Measurements from ENCODE around the gene VPS41. TPM values are rescaled to one million over a fixed set of nuclear protein-coding genes. Genes with fewer than 3 reads are reported as not detected.

The VPS41 gene
- polyA plus RNA-seq, 4 donors: 66.5 to 87.7 (median 80.1) TPM

GRCh38 chr7:38820571-38820970, 88.4 kb downstream of the VPS41 start:
- DNase-seq (ENCODE audit: low read depth in 4 of 4, low spot score in 3 of 4): no peak

- DNase-seq (ENCODE audit: low read depth in 4 of 4, low spot score in 3 of 4): no peak
Measured at GRCh38 chr7:38819463-38819862, 89.5 kb downstream of the VPS41 start.

DNA sequence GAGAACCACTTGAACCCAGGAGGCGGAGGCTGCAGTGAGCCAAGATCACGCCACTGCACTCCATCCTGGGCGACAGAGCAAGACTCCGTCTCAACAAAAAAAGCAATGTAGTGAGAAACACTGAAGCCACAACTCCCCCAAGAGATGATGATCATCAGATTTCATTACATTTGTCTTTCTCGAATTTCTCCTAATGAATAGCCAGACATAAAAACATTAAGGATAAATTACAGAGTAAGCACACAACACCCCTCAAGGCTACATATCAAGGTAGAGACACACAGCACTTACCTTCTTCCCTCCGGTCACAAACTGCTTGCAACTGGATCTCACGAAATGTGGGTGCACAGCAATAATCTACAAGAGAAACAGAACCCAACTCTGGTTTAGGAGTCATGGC, 91.5 kb downstream of the VPS41 start:
- peak in 3 of 4 donors; percentile 3 to 35 (median 12) for DNase-seq (ENCODE audit: low read depth in 4 of 4, low spot score in 3 of 4)

DNA sequence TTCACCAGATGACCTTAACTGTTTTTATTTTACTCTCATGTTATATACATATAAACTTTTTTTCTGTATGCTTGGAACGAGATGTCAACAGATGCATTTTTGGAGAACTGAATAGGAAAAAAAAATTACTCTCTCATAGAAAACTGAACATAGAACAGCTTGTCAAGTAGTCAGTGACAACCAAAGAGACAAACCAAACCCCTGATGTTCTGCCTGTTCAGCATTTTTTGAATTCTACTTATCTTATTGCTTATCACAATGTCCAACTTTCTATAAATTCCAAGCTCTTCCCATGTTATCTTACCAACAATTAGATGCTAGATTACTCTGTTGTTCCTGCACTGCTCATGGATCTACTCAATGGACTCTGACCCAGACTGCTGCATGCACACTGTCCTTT, 95.2 kb downstream of the VPS41 start:
- no peak for DNase-seq (ENCODE audit: low read depth in 4 of 4, low spot score in 3 of 4)

DNA sequence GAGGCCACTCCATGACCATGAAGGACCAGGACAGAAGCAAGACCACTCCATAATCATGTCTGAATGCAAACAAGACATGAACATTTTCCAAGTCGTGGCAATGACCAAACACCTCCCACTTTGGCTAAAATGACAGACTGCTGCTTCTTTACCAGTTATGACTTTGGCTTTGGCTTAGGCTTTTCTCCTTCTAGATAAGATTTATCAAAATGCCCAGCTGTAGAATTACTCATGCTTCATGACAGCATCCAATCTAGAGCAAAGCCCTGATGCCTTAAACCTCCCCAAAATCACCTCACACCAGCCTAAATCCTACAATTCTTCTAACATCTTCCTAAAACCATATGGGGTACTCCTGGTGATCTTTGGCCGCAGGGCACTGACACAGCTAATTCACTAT, 102.1 kb downstream of the VPS41 start:
- DNase-seq (ENCODE audit: low read depth in 4 of 4, low spot score in 3 of 4): no peak

GRCh38 chr7:38801786-38802185, 107.2 kb downstream of the VPS41 start:
- no peak for DNase-seq (ENCODE audit: low read depth in 4 of 4, low spot score in 3 of 4)

GRCh38 chr7:38798552-38799267, 110.3 kb downstream of the VPS41 start:
- no peak for DNase-seq (ENCODE audit: low read depth in 4 of 4, low spot score in 3 of 4)

DNA sequence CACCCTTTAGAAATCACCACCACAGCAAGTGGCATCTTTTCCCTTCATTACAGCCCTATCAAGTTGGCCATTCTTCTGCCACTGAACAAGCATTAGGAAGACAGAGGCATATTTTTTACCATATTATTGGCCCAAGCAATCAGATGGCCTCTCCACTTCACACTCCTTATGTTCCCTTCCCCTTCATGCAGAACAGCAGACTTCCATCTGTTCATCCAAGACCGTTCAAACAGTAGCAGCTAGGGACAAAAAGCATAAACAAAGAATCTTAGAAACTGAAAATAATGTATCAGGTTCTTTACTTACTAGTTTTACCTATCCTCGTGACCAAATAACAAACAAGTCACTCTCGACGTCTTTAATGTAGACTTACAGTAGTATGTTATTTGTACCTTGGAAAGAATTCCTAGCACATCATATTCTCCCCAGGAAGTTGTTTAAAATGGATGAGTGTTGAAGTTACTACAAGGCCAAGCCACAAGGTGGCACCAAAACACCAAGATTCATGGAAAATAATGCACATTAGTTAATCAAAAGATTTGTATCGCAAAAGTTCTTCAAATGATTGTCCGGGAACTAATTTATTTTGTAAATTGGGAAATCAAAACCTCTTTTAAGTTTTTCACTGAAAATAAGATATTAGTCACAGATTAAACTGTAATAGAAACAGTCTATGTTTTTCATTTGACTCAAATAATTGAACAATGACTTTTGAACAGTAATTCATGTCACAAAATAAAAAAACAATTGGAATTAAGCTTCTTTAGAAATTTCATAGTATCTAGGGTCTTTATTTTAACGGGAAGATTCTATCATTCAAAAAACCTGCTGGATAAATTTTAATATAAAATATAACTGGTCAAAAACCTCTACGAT, 112.1 kb downstream of the VPS41 start:
- peak; percentile 22 to 41 (median 39) for DNase-seq (ENCODE audit: low read depth in 4 of 4, low spot score in 3 of 4)

DNA sequence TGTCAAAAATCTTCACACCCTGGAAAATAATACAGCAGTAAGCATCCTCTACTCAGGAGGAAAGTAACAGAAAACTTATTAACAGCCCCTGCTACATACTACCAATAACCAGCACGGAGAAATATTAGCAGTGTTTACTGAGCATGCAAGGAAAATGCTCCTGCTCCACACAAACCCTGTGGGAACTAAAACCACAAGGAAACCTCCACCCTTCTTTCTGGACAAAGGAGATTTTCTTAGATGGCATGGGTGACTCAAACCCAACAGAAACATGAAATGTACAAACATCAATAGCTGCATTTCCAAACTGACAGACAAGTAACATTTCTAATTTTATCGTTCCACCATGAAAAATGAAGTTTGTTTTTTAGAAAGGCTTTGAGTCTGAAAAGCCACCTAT, 113.4 kb downstream of the VPS41 start:
- DNase-seq (ENCODE audit: low read depth in 4 of 4, low spot score in 3 of 4): no peak

- DNase-seq (ENCODE audit: low read depth in 4 of 4, low spot score in 3 of 4): no peak
Measured at GRCh38 chr7:38781991-38782390, 127.0 kb downstream of the VPS41 start.

DNA sequence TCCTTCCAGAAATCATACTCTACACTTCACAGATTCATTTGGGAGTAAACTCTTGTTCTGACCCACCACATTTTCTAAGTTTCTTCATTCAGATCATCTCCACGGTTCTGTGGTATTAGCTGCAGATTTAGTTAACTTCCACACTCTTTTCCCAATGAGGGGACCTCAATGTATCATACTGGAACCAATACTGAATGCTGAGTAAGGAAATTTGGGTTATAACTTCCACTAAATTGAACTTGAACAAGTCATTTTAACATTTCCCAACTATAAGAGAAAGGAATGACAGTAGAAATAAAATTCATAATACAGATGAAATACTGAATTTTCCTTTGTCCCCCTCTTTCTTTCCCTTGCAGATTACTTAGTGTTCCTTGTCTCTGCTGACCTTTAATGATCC, 131.4 kb downstream of the VPS41 start:
- no peak for DNase-seq (ENCODE audit: low read depth in 4 of 4, low spot score in 3 of 4)

- no peak for DNase-seq (ENCODE audit: low read depth in 4 of 4, low spot score in 3 of 4)
Measured at GRCh38 chr7:38775506-38776175, 133.3 kb downstream of the VPS41 start.

- no peak for DNase-seq (ENCODE audit: low read depth in 4 of 4, low spot score in 3 of 4)
Measured at GRCh38 chr7:38773430-38773829, 135.6 kb downstream of the VPS41 start.

GRCh38 chr7:38760226-38760625, 148.8 kb downstream of the VPS41 start:
- no peak for DNase-seq (ENCODE audit: low read depth in 4 of 4, low spot score in 3 of 4)

DNA sequence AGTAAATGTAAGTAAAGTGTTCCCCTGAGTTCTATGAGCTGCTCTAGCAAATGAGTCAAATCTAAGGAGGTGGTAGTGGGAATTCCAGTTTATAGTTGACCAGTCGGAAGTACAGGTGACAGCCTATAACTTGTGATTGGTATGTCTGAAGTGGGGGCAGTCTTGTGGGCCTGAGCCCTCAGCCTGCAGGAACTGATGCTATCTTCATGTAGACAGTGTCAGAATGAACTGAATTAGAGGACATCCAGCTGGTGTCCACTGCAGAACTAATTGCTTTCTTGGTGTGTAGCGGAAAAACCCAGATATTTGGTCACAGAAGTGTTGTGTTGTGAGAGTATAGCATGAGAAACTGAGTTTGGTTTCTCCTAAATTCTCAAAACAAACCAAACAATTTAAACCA, 150.0 kb downstream of the VPS41 start:
- no peak for DNase-seq (ENCODE audit: low read depth in 4 of 4, low spot score in 3 of 4)

DNA sequence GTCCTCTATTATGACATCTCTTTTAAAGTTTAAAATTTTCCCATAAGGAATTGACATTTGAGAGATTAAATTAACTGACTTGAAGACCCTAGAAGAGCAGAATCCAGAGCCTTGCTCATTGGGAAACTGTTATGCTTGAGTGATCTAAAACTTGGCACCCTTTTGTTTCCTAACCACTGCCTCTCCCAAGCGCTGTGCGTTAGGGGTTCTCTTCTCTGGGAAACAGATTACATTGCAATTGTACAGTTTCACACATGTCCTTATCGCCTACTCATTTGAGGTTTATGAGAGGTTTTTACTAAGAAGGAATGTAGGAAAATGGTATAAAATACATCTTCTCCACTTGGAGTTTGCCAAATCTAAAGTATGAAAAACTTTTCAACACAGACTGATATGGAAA, 151.1 kb downstream of the VPS41 start:
- DNase-seq (ENCODE audit: low read depth in 4 of 4, low spot score in 3 of 4): no peak

- no peak for DNase-seq (ENCODE audit: low read depth in 4 of 4, low spot score in 3 of 4)
Measured at GRCh38 chr7:38756521-38756920, 152.5 kb downstream of the VPS41 start.

DNA sequence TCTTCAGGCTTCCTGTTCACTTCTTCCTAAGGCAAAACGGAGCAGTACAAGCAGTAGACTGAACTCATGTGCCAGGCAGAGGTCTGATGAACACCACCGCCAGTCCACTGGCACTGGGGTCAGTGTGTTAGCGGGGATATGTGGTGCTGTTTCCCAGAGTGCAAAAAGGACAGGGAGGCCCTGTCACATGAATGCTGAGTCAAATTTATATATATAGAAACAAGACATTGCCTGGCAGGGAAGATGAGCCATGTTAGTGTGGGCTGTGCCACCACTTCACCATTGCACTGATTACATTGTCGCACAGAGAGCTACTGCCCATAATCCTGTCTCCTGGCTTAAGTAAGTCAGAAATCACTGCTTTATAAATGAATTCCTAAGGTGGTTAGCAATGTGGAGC, 155.6 kb downstream of the VPS41 start:
- DNase-seq (ENCODE audit: low read depth in 4 of 4, low spot score in 3 of 4): no peak

- no peak for DNase-seq (ENCODE audit: low read depth in 4 of 4, low spot score in 3 of 4)
Measured at GRCh38 chr7:38751416-38751815, 157.6 kb downstream of the VPS41 start.

DNA sequence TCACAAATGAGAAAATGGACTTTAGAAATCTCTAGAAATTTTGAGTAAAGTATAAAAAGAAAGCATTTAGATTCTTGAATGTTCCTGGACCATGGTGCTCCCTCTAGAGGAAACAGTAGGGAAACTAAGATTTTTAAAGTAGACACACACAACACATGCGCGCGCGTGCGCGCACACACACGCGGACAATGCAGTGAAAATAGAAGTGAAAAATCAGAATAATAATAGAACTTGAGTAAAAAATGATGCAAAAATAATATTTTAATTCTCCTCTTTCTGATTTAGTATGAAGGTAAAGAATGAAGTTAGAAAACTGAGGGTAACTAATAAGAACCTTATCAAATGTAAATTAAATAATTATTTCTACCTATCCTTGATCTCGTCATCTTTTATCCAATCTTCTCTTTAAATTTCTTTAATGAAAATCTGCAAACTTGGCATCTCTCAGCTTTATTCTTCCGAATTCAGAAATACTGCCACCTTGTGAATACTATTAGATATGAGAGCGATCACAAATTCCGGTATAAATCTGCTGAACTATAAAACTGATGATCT, 160.9 kb downstream of the VPS41 start:
- DNase-seq (ENCODE audit: low read depth in 4 of 4, low spot score in 3 of 4): no peak

- DNase-seq (ENCODE audit: low read depth in 4 of 4, low spot score in 3 of 4): no peak
Measured at GRCh38 chr7:38746438-38746837, 162.6 kb downstream of the VPS41 start.

All from left renal pelvis (tissue), 4 donors.